Measurements from ENCODE around the gene SMAD6. TPM values are rescaled to one million over a fixed set of nuclear protein-coding genes. Genes with fewer than 3 reads are reported as not detected.

Gene SMAD6
- total and polyA plus RNA-seq, 9 of the 15 experiments (the other 6 are each of a cell fraction or from before 2014, with no cell fraction given): 0.10 to 15.5 (median 3.7) TPM

- Histone ChIP-seq H3K36me3 (ENCODE audit: control insufficient read depth, insufficient read depth, low read length) (no peaks in the 10 kb centered on the region), H3K4me1 (replicated peaks in 1 of 2; ENCODE audit: control insufficient read depth in 2 of 2, insufficient read depth in 2 of 2, low read length in 2 of 2) (peaks cover 0 to 8% of the 10 kb centered on the region in 2 experiments; a peak in 1 of 5 replicates), H3K27me3 (ENCODE audit: control insufficient read depth in 2 of 2, insufficient read depth in 2 of 2, low read length in 2 of 2) (no peaks in the 10 kb centered on the region), H3K27ac (ENCODE audit: extremely low read depth, low read depth, low read length) (no peak overlapping the region), H3K79me2 (ENCODE audit: control insufficient read depth, insufficient read depth, low read length) (peaks cover 37% of the 10 kb centered on the region; the same call in 2 of the 3 replicates), H4K20me1 (replicated peaks; ENCODE audit: control insufficient read depth, insufficient read depth, low read length) (peaks cover 15% of the 10 kb centered on the region; the same call in 1 of the 2 replicates), H3K4me3 (no peak overlapping the region), H3K9ac (ENCODE audit: insufficient read depth in 1 of 2, low read depth in 2 of 2, low read length in 2 of 2) (no peak overlapping the region), H3K4me2 (ENCODE audit: insufficient read depth, low read length) (no peak overlapping the region), H2AFZ (ENCODE audit: low read depth, low read length) (no peak overlapping the region), H3K9me3 (replicated peaks; ENCODE audit: control insufficient read depth, insufficient read depth, low read depth, low read length) (no peaks in the 10 kb centered on the region), H3K9me1 (ENCODE audit: control insufficient read depth, insufficient read depth, low read length) (no peaks in the 10 kb centered on the region)
- ChIA-PET POLR2A (interaction anchor here (0.6 kb wide), 2 partner anchors 15 to 42 kb away, joined by 3 read pairs; no protein-coding TSS in a partner anchor), CTCF (ENCODE audit: low intra/inter-chr PET ratio) (no interaction called here)
- no TSS peak for BruUV-seq (replicated peaks)
- no peak for FAIRE-seq
- ATAC-seq: no peak
- intact Hi-C loops (cut with micrococcal nuclease) (no loop called here), in situ Hi-C loops (cut with MboI) (no loop called here)
- DNase-seq (ENCODE audit: extremely low read depth in 1 of 4, low spot score in 3 of 4): no peak
- 73% methylated on average over 14 of the region's 15 CpGs for WGBS (ENCODE audit: insufficient coverage, low coverage, missing lambda C conversion rate)
- TF ChIP-seq ZNF41 (CRISPR knock-in tag; conservative IDR thresholded peaks at IDR 0.05) (no peak), NFXL1 (CRISPR knock-in tag; IDR thresholded peaks at IDR 0.05) (no peak), FOXA3 (CRISPR knock-in tag; conservative IDR thresholded peaks at IDR 0.05 in 1 of 2, IDR thresholded peaks at IDR 0.05 in 1 of 2) (peak; percentile 38 to 53; a peak in 2 of 4 replicates), MTA2 (IDR thresholded peaks at IDR 0.05; ENCODE audit: low read depth) (no peak), NCOA2 (IDR thresholded peaks at IDR 0.05; ENCODE audit: partially characterized antibody in 2 of 2) (no peak), PCBP2 (IDR thresholded peaks at IDR 0.05; ENCODE audit: low read depth, low read length, poor library complexity, severe bottlenecking) (no peak), ZNF316 (IDR thresholded peaks at IDR 0.05) (no peak), SMARCE1 (IDR thresholded peaks at IDR 0.05) (no peak), SRSF1 (IDR thresholded peaks at IDR 0.05; ENCODE audit: low read depth, low read length) (no peak), NEUROD1 (IDR thresholded peaks at IDR 0.05; ENCODE audit: borderline replicate concordance, low read depth, low read length, partially characterized antibody) (no peak), SIN3B (IDR thresholded peaks at IDR 0.05; ENCODE audit: low read depth) (no peak), ZBTB43 (CRISPR knock-in tag; IDR thresholded peaks at IDR 0.05) (no peak), ZBTB11 (CRISPR knock-in tag; IDR thresholded peaks at IDR 0.05) (no peak), ZNF764 (CRISPR knock-in tag; IDR thresholded peaks at IDR 0.05; ENCODE audit: low read depth) (no peak), FOSL1 (tag; conservative IDR thresholded peaks at IDR 0.05) (no peak)
Measured at GRCh38 chr15:66743703-66744536, 41.9 kb downstream of the SMAD6 start.

Data from K562 (cell line).